Mononuclear cell (primary cell): ENCODE measurements around the gene ALDH1A3. TPM values are rescaled to one million over a fixed set of nuclear protein-coding genes. Genes with fewer than 3 reads are reported as not detected.

Experiments used
- H3K27me3 ChIP-seq: 2 replicates; pipeline ENCODE4 v1.6.0; 2011; ENCODE audit warnings: low read length, control low read depth; ENCODE audit not compliant: insufficient read depth
- H3K4me1 ChIP-seq: 2 replicates; pipeline ENCODE4 v1.5.1; 2011; ENCODE audit warnings: mild to moderate bottlenecking, low read length, control low read depth; ENCODE audit not compliant: insufficient read depth
- H3K4me3 ChIP-seq: 2 replicates; pipeline ENCODE4 v1.5.1; 2011; ENCODE audit warnings: mild to moderate bottlenecking, low read length, moderate library complexity
- H3K9me3 ChIP-seq: 2 replicates; pipeline ENCODE4 v1.5.1; 2011; ENCODE audit warnings: low read depth, mild to moderate bottlenecking, control low read depth, low read length
- total RNA-seq: library from RNA; depleted of rRNA; stranded (reverse); fragments of >200 nt; gene quantifications from one replicate; pipeline ENCODE4 v1.2.3, GENCODE V29; 2012

Gene ALDH1A3
- total RNA-seq, 1 donor = 0.10 TPM

GRCh38 chr15:100951965-100952364 lies 72.3 kb downstream of the ALDH1A3 start:
- Histone ChIP-seq H3K4me1 (peaks cover 3% of the 10 kb centered on the region), H3K4me3 (no peak overlapping the region), H3K9me3 (no peaks in the 10 kb centered on the region), H3K27me3 (no peaks in the 10 kb centered on the region)

GRCh38 chr15:100952566-100952965 lies 72.9 kb downstream of the ALDH1A3 start:
- Histone ChIP-seq H3K9me3 (no peaks in the 10 kb centered on the region), H3K4me3 (no peak overlapping the region), H3K4me1 (peaks cover 3% of the 10 kb centered on the region), H3K27me3 (no peaks in the 10 kb centered on the region)

- H3K27me3 ChIP-seq = no peaks in the 10 kb centered on the region
Measured at GRCh38 chr15:100958326-100959065, 78.9 kb downstream of the ALDH1A3 start.

GRCh38 chr15:100959066-100960050 lies 79.7 kb downstream of the ALDH1A3 start:
- H3K4me1 ChIP-seq = peaks cover 14% of the 10 kb centered on the region
- H3K27me3 ChIP-seq = no peaks in the 10 kb centered on the region
- H3K9me3 ChIP-seq = no peaks in the 10 kb centered on the region
- H3K4me3 ChIP-seq = no peak overlapping the region

More at GRCh38 chr15:100958326-100959065, 78.9 kb downstream of the ALDH1A3 start:
- Histone ChIP-seq H3K9me3 (no peaks in the 10 kb centered on the region), H3K4me1 (peaks cover 14% of the 10 kb centered on the region), H3K4me3 (no peak overlapping the region)

Other genes with a start within 250 kb of the ALDH1A3 start
- gene LRRK1, start 39.5 kb downstream of the ALDH1A3 start, total RNA-seq = 5.5 TPM